GM18858 (cell line): Measurements from ENCODE around the gene MAG.
"Not testable (repeated sequence)": the region's sequence is repeated elsewhere in the genome, so short reads cannot be mapped to it uniquely, and the experiment has no call there.

ENCODE experiments used
- ATAC-seq: cut with Tn5 transposase; IDR thresholded peaks from one replicate; pipeline ENCODE4 v1.9.1; 2021; ENCODE audit not compliant: unreplicated experiment

MAG gene

DNA sequence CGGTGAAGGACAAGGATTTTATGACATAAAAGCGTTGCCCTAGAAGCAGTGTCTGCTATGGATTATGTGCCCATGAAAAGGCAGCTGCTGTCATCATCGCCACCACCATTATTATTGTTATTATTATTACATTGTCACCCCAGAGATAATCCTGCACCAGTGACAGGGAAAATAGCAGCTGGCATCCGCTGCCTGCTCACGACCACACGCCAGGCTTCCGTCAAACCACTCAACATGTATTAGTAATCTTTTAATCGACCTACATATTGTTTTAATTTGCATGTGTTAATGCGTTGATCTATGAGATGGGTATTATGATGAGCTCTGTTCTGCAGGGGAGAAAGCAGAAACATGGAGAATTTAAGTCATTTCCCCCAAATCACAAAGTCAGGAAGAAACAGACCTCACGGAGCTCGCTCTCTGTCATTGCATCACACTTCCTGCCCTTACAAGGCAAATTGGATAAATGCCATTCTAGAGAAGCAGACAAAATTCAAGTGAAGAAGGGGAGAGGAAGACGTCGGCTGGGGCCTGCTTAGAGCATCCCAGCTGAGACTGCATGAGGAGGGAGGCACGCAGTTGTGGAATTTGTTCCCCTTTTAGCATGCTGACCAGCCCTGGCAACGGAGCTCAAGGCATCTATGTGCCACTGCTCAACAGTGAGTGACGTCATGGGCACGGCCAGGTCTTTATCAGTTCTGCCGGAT is 66.1 kb downstream of the MAG start, which contains the start of gene FFAR3:
Gene FFAR3, plus strand, starts transcription at position 594 of the 707 bp plus-strand sequence. CDS start 431 bp downstream, outside the sequence.
- no peak for ATAC-seq

DNA sequence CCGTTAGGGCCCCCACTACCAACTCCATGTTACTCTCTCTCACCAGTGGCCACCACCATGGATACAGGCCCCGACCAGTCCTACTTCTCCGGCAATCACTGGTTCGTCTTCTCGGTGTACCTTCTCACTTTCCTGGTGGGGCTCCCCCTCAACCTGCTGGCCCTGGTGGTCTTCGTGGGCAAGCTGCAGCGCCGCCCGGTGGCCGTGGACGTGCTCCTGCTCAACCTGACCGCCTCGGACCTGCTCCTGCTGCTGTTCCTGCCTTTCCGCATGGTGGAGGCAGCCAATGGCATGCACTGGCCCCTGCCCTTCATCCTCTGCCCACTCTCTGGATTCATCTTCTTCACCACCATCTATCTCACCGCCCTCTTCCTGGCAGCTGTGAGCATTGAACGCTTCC is 66.9 kb downstream of the MAG start:
- not testable (repeated sequence) for ATAC-seq

DNA sequence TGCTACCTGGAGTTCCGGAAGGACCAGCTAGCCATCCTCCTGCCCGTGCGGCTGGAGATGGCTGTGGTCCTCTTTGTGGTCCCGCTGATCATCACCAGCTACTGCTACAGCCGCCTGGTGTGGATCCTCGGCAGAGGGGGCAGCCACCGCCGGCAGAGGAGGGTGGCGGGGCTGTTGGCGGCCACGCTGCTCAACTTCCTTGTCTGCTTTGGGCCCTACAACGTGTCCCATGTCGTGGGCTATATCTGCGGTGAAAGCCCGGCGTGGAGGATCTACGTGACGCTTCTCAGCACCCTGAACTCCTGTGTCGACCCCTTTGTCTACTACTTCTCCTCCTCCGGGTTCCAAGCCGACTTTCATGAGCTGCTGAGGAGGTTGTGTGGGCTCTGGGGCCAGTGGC is 67.4 kb downstream of the MAG start:
- ATAC-seq = not testable (repeated sequence)

DNA sequence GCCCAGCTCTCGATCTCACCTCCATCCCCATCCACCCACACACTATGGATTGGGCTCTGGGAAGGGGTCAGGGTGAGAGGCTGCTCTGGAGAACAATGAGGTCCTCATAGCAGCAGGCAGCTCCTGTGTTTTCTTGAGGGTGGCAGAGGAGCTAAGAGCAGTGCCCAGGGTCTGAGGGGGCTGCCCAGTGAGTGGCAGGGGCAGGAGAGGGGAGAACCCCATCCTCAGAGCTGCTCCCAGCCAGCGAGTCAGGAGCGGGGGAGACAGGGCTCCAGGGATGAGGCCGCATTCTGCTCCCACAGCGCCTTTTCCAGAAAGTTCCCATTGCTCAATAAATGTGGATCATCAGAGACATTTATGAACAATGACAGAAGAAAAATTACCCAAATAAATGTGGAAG is 68.1 kb downstream of the MAG start:
- not testable (repeated sequence) for ATAC-seq

DNA sequence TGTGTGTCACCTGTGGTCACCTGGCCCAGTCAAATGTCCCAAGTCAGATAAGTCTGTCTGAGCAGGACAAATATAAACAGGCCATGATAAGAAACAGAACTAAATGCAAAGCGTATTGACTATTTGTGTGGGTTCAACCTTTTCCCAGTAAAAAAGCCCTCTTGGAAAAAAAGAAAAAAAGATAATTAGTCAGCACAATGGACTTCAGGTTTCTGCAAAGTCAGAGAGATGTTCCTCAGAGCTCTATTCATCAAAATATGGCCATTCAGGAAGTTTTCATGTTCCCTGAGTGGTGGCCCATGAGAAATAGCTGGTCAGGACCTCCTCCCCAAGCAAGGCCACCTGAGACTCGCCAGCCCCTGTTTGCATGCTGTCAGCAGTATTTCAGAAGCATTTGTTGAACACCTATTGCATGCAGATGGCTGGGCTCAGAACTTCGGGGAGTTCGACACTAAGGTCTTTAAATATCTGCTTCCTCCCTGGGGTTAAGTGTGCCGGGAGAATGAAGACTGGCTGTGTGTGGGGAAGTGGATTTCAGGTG is 69.0 kb downstream of the MAG start:
- ATAC-seq = no peak

DNA sequence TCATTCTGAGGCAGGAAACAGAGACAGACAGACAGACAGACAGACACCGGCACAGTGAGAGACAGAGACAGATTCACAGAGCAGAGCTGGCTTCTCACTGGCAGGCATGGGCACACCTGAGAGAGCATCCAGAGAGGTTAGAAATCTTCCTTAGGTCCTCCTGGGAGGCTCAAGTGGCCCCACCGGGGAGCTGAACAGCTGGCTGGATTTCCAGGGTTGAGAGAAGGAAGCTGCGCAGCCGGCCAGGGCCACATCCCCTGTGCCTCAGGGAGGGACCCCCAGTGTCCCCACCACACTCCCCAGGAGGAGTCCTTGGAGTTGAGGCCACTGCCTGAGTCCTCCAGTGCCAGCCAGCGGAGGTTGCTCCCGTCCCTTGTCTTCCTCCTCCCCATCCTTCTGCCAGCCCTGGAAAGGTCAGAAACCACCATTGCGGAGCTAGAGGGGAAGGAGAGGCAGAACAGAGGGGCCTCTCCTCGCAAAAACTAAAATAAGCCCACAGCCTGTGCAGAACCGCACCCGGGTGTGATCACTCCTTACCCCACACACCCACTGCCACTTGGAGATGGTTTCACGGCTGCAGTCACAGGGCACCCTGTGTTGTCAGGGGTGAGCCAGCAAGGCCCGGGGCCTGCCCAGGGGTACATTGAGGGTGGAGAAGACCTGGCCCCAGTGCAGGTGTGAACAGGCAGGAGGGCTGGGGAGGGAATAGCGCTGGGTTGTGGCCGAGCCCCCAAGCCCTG is 70.5 kb downstream of the MAG start:
- no peak for ATAC-seq

DNA sequence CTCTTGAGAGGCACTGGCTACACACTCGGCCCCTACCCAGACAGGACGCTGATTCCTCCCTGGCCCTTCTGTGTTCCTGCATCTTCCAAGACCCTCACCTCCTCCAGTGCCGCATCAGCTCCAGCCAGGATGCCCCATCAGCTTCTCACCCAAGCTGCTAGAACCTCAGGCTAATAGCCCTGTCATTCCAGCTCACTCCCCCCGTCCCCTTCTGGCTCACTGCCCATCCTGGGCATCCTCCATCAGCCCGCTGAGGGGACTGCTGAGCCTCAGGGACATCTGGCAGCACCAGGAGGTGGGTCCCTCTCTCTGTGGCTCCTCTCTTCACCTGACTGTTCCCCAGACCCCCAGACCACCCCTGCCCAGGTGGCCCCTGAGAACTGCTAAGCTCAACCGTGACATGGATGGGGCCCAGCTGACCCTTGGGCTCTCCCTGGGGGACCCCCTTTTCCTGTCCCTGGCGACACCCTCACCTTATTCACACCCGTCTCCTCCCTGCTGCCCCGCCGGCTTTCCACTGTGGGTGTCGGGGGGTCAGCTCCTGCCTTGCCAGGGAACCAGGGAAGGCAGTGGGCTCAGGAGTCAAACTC is 71.1 kb downstream of the MAG start:
- ATAC-seq = no peak
